NCI-H1436 (cell line): ENCODE data around the gene PPM1L.

Experiments
- DNase-seq: peaks from one replicate; lab custom pipeline; 2025; lab: John Stamatoyannopoulos, UW

The PPM1L gene

DNA sequence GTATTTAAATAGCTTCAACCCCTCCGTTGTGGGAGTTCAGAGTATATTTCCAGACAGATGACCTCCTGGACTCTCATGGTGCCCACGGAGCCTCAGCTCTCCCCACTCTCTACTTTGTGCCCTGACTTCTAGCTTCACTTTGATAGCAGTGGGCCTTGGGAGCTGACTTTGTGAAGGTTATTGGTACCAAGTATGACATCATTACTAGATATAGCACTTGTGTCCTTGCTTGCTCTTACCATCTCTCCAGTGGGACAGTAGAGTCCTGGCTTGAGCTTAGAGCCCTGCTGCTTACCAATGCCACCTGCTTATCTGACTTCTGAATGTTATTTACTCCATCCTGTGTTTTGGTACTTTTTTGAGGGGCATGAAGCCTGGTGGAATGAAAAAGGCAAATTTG lies 53.4 kb downstream of the PPM1L start:
- no peak for DNase-seq

DNA sequence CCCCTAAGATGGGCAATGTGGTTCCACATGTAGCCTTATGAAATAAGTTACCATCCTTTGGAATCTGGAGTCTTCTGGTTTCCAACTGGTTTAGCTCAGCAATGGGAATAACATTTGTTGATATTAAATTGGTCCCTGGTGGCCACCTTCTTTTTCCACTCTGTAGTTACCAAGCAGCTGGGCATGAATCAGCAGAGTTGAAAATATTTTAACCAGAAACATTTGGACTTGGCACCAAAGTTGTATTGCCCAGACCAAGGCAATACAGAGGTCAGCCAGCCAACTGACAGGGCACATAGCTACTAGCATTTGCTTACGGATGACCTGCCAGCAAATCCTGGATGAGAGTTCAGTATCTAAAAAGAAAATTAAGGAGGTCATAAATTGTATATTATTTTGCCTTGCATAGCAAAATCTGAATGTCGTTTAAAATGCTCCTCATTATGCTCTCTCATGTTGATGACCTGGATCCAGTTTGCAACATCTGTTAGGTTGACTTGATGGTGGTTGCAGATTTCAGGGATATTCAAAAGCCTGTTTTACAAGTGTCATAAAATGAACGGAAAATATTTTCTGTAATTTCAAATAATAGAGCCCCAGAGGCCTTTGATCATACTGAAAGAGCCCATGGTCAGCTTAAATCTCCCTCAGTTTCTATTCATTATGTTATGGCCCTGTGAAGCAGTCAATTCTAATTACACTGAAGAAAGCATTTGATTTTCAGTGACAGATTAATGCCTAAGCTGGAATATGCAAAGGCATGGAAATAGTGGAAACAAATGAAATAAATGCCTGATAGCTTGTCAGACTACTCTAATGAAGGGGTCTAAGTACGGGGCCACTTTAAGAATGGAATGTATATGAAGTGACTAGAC lies 54.6 kb downstream of the PPM1L start:
- DNase-seq, result no peak

DNA sequence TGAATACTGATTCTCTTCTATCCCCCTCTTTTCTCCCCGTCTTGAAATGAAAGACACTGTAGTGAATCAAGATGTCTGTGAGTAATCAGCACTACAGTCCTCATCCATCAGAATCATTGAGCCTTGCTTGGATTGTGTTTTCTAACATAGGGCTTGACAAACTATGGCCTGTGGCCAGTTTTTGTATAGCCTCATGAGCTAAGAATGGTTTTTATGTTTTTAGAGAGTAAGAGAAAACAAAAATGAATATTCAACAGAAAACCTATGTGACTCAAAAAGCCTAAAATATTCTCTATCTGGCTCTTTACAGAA lies 55.2 kb downstream of the PPM1L start:
- no peak for DNase-seq

DNA sequence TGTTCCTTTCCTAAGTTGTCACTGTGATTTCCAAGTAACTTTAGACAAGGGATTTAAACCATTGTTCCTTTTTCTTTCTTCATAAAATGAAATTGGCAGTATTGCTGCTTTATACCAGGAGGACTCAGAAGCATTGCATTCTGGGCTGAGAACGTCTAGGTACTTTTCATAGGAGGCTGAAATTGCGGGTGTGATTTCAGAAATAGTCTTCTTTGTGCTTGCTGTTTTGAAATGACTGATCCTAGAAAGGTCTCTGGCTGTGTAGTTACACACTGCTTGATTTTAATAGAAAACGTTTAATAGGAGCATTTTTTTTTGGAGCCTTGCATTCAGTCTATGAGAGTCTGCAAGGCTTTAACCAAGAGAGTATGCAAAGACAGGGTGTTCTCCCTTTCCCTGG lies 56.3 kb downstream of the PPM1L start:
- no peak for DNase-seq

DNA sequence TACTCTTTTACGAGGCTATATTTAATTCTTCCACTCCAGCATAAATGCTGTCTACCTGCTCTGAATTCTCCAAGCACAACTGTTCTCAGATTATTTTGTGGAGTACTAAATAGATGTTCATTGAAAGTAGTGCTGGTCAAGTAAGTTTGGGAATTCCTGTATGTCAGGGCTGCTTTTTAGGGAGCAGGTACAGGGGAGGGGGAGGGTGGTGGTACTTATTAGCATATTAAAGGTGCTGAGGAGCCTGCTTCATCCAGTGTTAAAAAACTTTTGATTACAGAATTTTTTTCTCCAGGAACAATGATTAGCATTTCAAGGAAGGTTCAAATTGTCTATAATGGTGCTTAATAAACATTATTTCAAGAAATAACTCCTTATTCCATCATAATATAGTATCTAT lies 59.2 kb downstream of the PPM1L start:
- no peak for DNase-seq

DNA sequence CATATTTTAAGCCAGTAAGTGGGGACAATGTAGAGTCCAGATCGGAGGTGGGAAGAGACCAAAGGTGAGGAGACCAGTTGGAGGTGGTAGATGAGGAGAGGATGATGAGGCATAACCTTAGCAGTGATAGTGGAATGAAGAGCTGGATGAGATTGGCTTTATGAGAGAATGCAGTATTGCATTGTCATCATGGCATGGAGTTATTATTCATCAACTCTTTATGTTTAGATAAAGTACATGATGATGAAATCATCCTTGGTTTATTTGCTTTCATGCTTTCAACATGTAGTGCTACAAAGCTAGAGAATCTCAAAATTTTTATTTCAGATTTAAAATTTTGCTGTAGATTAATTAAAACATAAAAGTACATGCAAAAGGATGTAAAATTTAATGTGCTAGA lies 64.0 kb downstream of the PPM1L start:
- DNase-seq, result no peak

DNA sequence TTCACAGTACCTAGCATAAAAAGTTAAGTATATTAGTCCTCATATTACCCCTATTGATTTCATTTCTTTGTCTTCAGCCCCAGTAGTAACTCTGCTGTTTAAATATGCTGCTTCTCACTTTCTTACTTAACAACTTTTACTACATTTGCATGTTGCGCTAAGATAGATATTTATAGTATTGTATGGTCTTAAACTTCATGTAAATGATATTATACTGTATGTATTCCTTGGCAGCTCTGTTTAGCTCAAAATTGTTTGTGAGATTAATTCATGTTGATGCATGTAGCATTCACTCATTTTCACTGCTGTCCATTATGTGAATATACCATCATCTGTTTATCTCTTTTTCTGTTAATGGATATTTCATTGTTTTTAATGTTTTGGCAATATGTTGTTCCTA lies 64.4 kb downstream of the PPM1L start:
- no peak for DNase-seq

DNA sequence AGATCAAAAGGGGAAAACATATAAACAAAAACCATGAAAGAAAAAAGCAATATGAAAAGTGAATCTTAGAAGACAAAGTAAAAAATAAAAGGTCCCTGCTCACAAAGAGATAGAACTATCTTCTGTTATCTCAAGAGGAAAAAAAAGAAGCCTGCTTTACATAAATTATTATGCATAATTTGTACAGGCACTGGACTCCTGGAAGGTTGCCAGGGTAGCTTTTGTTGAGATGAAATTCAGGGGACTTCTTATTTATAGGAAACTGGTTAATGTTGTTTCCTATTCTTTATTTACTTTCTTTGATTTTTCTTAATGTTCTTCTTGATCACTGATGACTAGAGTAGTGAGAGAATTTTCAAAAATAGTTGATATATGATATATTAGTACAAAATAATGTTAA lies 66.9 kb downstream of the PPM1L start:
- DNase-seq, result peak; percentile 16

DNA sequence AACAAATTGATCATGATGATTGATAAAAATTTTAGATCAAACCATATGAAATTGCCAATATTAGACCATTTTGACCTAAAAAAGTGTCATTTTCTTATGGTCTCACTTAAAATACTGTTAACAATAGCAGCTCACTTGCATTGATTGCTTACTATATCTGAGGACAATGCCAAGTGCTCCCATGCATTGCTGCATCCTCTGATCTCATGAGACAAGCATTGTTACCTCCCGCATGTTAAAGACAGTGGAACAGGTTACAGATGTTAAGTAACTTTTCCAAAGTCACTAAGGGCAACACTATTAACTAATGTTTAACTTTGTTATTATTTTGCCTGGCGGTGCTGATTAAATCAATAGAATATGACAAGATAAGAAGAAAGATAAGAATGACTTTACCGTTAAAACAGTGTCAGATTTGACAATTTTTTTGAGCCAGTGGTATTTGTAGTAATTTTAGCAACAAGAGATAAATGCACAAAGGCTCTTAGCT lies 69.3 kb downstream of the PPM1L start:
- DNase-seq, result no peak

DNA sequence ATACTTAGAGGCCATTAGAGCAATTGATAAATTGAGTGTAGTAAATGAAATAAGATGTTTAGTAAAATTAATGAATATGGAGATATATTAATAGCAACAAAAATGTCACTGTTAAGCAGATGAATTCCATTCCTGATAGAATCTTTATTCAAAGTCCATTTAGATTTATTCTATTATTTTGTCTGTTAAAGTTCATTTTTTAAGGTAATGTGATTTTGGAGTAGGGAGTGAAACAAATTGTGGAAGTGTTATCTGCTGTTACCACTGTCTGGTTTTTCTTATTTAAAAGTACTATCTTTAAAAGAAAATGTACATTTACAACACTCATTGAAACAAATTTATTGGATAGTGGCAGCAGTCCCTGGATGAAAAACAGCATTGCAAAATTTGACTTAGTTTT lies 70.4 kb downstream of the PPM1L start:
- no peak for DNase-seq

DNA sequence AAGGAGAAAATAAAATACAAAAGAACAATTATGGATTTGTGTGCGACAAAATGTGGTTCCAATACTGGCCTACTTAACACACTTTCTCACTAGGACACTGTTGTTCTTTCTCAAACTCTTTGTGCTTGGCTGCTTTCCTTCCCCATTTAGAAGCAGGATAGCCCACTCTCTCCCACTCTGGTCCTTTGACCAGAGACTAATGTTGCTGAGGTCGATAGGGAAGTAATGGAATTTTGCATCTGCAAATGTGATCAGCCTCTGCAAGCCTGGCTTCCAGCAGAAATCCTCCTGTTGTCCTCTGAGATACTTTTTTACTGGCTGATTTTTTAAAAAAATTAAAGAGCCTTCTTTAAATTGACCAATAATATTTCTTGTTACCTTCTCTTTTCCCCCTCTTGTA lies 71.0 kb downstream of the PPM1L start:
- DNase-seq, result no peak

DNA sequence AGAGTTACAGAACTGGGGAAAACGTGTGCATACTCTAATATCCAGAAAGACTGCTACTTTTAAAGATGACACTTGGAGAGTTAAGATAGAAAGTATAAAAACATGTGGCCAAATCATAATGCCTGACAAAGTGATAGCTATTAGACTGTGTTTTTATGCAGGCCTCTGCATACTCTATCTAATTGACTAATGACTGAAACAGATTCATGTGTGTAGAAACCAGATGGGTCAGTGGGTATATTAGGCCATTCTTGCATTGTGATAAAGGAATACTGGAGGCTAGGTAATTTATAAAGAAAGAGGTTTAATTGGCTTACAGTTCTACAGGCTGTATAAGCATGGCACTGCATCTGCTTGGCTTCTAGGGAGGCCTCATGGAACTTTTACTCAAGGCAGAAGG lies 71.5 kb downstream of the PPM1L start:
- DNase-seq, result no peak

DNA sequence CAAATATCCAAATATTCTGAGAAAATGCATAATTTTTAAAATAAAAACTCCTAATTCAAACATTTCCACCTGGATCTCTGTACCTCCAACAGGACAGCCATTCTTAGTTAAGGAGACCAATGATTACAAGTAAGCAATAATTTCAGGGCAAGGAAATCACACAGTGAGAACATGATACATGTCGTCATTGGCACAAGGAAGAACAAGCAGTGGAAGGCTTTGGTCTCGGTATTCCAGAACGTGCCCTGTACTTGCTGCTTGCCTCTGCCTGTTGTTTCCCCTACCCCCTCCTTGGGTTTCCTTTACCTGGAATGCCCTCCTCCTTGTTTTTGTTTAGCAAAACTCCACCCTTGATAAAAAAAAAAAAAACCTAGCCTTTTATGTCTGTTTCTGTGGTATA lies 72.8 kb downstream of the PPM1L start:
- DNase-seq, result no peak

DNA sequence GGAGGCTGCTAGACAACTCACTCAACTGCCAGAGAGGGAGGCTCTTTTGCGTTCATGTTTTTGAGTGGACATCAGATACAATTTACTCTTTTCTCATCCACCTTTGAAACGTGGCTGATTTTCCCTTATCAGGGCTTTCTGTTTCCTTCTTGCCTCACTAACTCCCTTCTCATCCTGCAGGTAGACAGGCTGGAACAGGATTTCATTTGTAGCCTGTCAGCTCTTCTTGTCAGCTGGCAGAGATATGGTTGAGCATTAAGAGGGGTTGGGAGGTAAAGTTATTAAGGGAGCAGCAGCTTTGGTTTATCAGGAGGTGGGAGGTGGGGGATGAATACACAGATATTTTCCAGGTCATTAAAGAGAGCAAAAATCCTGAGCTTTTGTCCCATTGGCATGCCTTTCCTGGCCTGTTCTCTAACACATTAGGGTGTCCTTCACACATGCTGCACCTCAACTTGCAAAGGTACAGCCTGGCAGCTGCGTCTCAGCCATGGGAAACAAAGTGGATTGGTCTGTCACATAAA lies 73.5 kb downstream of the PPM1L start:
- DNase-seq, result no peak

DNA sequence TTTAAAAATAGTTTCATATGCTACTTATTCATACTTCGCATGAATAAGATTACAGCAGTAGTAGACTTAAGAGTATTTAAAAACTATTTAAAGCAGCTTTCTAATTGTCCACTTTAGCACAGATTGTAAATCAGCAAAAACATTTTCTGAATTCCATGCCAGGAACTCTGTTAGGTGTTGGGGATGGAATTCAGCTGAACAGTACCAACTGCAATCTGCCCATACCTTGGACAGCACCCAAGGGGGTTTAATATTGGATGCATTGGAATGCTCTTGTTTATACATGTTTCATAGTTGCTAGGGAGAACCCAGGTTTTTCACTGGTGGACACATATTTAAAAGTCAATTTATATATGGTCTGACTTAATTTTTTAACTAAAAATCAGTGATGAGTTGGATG lies 74.8 kb downstream of the PPM1L start:
- DNase-seq, result no peak

DNA sequence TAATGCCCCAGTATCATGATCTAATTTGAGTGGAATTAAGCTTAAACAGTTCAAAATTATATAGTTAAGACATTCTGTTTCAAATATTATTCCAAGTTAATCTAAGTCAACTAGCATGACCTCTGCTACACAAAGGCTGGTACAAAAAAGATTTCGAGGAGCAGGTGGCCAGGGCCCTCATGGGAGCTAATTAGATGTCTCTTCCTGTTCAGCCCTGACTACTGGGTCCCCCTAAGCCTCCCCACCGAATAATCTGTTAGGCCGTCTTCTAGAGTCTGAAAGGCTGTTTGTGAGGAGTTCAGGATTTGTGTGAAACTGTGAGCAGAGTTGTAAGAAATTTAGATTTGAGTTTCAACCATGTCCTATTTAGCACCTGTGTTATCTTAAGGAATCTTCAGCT lies 75.4 kb downstream of the PPM1L start:
- peak; percentile 71 for DNase-seq

DNA sequence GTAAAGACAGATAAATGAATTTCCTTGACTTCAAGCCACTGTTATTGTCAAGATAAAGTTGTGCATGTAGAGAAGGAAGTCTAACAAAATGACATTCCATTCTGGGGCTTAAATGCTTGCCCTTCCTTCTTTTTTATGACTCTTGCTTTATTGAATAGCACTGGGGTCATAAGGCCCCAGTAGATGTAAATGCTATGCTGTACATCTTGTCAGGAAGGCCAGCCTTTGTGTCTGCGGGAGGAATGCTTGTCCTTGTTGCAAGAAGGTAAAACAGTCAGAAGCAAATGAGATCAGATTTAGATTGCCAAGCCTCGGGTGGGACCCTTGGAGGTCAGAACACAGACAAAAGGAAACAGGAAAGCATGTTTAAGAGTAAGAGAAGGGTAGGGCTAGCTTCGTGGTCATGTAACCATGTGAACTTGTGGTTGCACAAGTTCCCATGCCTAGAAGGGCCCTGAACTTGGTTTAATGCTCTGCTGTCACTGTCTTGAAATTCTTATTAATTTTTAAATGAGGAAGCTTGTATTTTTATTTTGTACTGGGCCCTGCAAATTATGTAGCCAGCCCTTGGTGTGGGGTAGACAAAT lies 81.5 kb downstream of the PPM1L start:
- DNase-seq, result no peak

DNA sequence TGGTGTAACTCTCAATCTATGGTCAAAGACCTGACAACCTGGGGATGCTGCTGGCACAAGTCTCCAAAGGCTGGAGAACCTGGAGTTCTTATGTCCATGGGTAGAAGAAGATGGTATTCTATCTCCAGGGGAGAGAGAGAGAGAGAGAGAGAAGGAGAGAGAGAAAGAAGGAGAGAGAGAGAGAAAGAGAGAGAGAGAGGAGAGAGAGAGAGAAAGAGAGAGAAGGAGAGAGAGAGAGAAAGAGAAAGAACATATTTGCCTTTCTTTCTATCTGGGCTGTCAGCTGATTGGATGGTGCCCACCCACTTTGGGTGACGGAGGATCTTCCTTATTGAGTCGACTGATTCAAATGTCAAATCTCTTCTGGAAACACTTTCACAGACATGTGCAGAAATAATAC lies 84.6 kb downstream of the PPM1L start:
- no peak for DNase-seq

DNA sequence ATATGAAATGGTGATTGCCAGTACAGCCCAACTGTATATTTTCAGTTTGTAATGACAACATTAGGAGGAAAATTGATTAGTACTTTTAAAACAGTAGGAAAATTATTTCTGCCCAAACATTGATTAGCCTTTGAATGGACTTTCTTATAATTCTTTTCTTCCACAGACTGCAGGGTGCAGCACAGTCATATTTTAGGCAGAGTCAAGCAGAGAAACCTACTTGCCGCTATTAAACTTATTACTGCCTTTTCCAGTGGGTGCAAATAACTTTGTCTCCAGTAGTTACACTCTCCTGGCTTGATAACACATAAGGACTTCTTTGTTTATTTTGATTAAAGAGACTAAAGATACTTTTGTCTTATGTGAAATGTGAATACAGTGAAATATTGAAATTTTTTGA lies 85.4 kb downstream of the PPM1L start:
- no peak for DNase-seq

DNA sequence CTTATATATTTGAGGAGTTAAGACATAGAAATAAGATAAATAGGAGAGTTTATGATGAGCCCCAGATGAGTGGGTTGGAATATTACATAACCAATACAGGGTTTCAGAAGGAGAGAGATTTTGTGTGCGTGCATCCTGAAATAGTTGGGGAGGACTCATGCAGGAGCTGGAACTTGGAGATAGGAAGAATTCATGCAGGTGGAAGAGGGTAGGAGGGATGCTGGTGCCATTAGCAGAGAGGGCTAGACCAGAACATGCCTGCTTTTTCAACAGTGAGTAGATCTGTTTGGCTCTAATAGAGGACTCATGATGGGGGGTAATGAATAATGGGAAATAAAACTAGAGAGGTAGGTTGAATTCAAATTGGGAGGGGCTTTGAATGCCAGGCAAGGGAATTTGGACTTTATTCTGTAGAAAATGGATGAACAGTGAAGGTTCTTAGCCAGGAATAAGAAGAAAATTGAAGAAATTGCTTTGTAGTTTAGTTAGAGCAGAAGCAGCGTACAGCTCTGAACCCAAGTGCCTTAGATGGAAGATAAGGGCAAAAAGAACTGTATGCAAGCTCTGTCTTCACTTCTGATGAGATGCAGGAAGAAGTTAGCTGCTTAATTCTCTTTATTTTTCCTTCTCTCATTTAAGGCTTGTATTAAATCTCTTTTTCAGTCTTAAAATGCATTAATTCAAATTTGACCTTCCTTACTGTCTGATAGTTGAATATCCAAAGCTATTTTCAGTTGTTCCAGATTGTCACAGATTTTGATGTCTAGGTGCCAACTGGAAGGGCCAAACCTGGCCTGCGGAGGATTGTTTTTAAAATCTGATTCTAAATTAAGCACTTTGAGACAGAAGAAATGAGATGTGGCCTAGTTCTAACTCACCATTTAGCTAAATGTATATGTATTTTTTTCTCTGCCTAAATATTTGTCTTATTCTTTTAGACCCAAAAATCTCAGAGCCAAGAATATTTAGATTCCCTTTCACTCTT lies 86.3 kb downstream of the PPM1L start:
- DNase-seq, result no peak

DNA sequence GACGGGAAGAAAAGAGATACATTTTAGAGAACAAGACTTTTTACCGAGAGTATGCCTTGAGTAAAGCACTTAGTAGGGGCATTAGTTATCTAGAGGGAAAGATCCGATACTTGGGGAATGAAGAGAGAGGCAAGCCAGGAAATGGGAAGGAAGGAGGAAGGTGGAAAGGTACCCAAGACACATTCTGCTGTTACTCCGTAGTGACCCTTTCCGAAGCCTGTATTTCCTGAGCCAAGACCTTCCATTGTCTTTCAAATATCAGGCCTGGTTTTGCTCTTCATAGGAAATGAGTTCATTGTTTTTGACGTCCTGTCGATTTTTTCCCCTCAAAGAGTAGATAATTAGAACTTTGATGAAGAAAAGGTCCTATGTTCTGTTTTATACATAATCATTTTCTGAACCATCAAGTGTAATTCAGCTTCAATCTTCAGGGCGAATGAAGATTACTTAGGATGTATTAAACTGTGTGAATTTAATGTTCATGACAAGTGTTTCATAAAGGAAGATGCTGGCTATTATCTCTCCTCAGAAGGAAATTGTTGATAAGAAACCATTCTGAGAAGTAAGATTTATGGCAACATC lies 95.7 kb downstream of the PPM1L start:
- DNase-seq, result no peak

DNA sequence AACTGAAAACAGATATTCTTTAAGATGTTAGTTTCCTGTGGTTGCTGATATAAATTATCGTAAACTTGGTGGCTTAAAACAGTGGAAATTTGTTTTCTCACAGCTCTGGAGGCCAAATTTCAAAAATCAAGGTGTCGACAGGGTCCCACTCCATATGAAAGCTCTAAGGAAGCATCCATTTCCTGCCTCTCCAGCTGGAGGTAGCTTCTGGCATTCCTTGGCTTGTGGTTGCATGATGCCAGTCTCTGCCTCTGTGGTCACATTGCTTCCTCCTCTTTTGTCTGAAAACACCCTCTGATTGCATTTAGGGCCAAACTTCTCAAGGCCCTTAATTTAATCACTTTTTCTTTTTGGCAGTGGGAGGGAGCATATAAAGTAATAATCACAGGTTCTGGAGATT lies 96.8 kb downstream of the PPM1L start:
- DNase-seq, result no peak
